Body of pancreas (tissue), 4 donors: ENCODE results near the gene SDR39U1.

Experiments
- CTCF ChIP-seq, 7 experiments: fragments of 450-650 bp in 4 of 7; fragments of 200-600 bp in 3 of 7; sonication (generic) in 3 of 7; IDR thresholded peaks; one replicate each; pipeline ENCODE4 v1.5.1; 2016 to 2019; ENCODE audit warnings: antibody characterized with exemption in 7 of 7
- POLR2A ChIP-seq, 3 donors: fragments of 450-650 bp; IDR thresholded peaks; one replicate each; pipeline ENCODE4 v1.6.1; 2016; ENCODE audit warnings: antibody characterized with exemption in 3 of 3, mild to moderate bottlenecking in 2 of 3

- TF ChIP-seq CTCF (IDR thresholded peaks at IDR 0.05) (no peak), POLR2A (IDR thresholded peaks at IDR 0.05) (no peak)
These were observed 7.3 kb downstream of the SDR39U1 start for GRCh38 chr14:24435192-24435810.
